Stimulated activated effector memory CD8-positive, alpha-beta T cell treated with anti-CD3 and anti-CD28 coated beads, Interleukin-12 subunit alpha, Interleukin-12 subunit beta, amount 100 ng/mL, for 72 hours (primary cell): Measurements from ENCODE around the gene ABCD3.
A peak's percentile ranks its signal among the peaks of the same experiment; 100 is the strongest.
"Not testable (repeated sequence)": the region's sequence is repeated elsewhere in the genome, so short reads cannot be mapped to it uniquely, and the experiment has no call there.

Experiments used
- ATAC-seq: fragments of 150-1000 bp; cut with Tn5 transposase; 2 replicates; pipeline ENCODE4 v1.10.0; 2021
- DNase-seq, 2 donors: peaks; one replicate each; pipeline ENCODE4 v3.0.0; 2021 to 2022; ENCODE audit warnings: low spot score in 2 of 2
- H3K27ac Mint-ChIP-seq: one replicate; pipeline ENCODE4 v1.8.0; 2022; ENCODE audit warnings: mild to moderate bottlenecking, mixed read lengths
- H3K36me3 Mint-ChIP-seq: one replicate; pipeline ENCODE4 v1.8.0; 2022; ENCODE audit warnings: mild to moderate bottlenecking, mixed read lengths
- H3K4me1 Mint-ChIP-seq: one replicate; pipeline ENCODE4 v1.8.0; 2022; ENCODE audit warnings: mixed read lengths
- H3K4me3 Mint-ChIP-seq: one replicate; pipeline ENCODE4 v1.8.0; 2022; ENCODE audit warnings: mild to moderate bottlenecking, mixed read lengths
- H3K9me3 Mint-ChIP-seq: one replicate; pipeline ENCODE4 v1.8.0; 2022; ENCODE audit warnings: mixed read lengths

The ABCD3 gene

GRCh38 chr1:94398356-94398755 lies 19.8 kb upstream of the ABCD3 start:
- Mint-ChIP-seq H3K4me3 (no peak overlapping the region), H3K4me1 (no peaks in the 10 kb centered on the region), H3K27ac (no peak overlapping the region), H3K36me3 (no peaks in the 10 kb centered on the region), H3K9me3 (no peaks in the 10 kb centered on the region)
- ATAC-seq, result no peak
- DNase-seq, result no peak

- H3K9me3 Mint-ChIP-seq, result no peaks in the 10 kb centered on the region
- no peak overlapping the region for H3K27ac Mint-ChIP-seq
- no peaks in the 10 kb centered on the region for H3K36me3 Mint-ChIP-seq
- no peaks in the 10 kb centered on the region for H3K4me1 Mint-ChIP-seq
- H3K4me3 Mint-ChIP-seq, result no peak overlapping the region
- DNase-seq (no peak), ATAC-seq (no peak)
These were observed 18.7 kb upstream of the ABCD3 start for GRCh38 chr1:94399453-94399852.

- ATAC-seq (no peak), DNase-seq (no peak)
- no peaks in the 10 kb centered on the region for H3K4me1 Mint-ChIP-seq
- H3K36me3 Mint-ChIP-seq, result no peaks in the 10 kb centered on the region
- H3K4me3 Mint-ChIP-seq, result no peak overlapping the region
- H3K27ac Mint-ChIP-seq, result no peak overlapping the region
- no peaks in the 10 kb centered on the region for H3K9me3 Mint-ChIP-seq
These were observed 17.0 kb upstream of the ABCD3 start for GRCh38 chr1:94401206-94401605.

- no peak overlapping the region for H3K4me3 Mint-ChIP-seq
- H3K36me3 Mint-ChIP-seq, result no peaks in the 10 kb centered on the region
- DNase-seq, result no peak
- H3K9me3 Mint-ChIP-seq, result no peaks in the 10 kb centered on the region
- no peak for ATAC-seq
- no peaks in the 10 kb centered on the region for H3K4me1 Mint-ChIP-seq
- H3K27ac Mint-ChIP-seq, result no peak overlapping the region
These were observed 11.7 kb upstream of the ABCD3 start for GRCh38 chr1:94406446-94406845.

GRCh38 chr1:94408104-94408830 lies 9.9 kb upstream of the ABCD3 start:
- no peaks in the 10 kb centered on the region for H3K36me3 Mint-ChIP-seq
- no peak for DNase-seq
- no peak for ATAC-seq
- H3K9me3 Mint-ChIP-seq, result no peaks in the 10 kb centered on the region
- H3K4me3 Mint-ChIP-seq, result no peak overlapping the region
- H3K4me1 Mint-ChIP-seq, result no peaks in the 10 kb centered on the region
- no peak overlapping the region for H3K27ac Mint-ChIP-seq

- H3K4me1 Mint-ChIP-seq, result no peaks in the 10 kb centered on the region
- no peaks in the 10 kb centered on the region for H3K9me3 Mint-ChIP-seq
- ATAC-seq (no peak), DNase-seq (no peak)
- H3K27ac Mint-ChIP-seq, result no peak overlapping the region
- no peak overlapping the region for H3K4me3 Mint-ChIP-seq
- no peaks in the 10 kb centered on the region for H3K36me3 Mint-ChIP-seq
These were observed 7.0 kb upstream of the ABCD3 start for GRCh38 chr1:94411237-94411636.

- H3K9me3 Mint-ChIP-seq, result no peaks in the 10 kb centered on the region
- H3K36me3 Mint-ChIP-seq, result no peaks in the 10 kb centered on the region
- no peaks in the 10 kb centered on the region for H3K4me1 Mint-ChIP-seq
- H3K27ac Mint-ChIP-seq, result no peak overlapping the region
- H3K4me3 Mint-ChIP-seq, result no peak overlapping the region
- no peak for ATAC-seq
- DNase-seq, result no peak
These were observed 4.9 kb upstream of the ABCD3 start for GRCh38 chr1:94413311-94413710.

GRCh38 chr1:94416901-94417727 lies 1.1 kb upstream of the ABCD3 start:
- H3K36me3 Mint-ChIP-seq, result no peaks in the 10 kb centered on the region
- peaks cover 26% of the 10 kb centered on the region for H3K4me1 Mint-ChIP-seq
- H3K27ac Mint-ChIP-seq, result no peak overlapping the region
- DNase-seq (no peak), ATAC-seq (no peak)
- no peak overlapping the region for H3K4me3 Mint-ChIP-seq
- no peaks in the 10 kb centered on the region for H3K9me3 Mint-ChIP-seq

- Mint-ChIP-seq H3K9me3 (no peaks in the 10 kb centered on the region), H3K4me1 (peaks cover 32% of the 10 kb centered on the region), H3K27ac (no peak overlapping the region), H3K4me3 (no peak overlapping the region), H3K36me3 (no peaks in the 10 kb centered on the region)
- DNase-seq (no peak), ATAC-seq (no peak)
These were observed 536 bp upstream of the ABCD3 start for GRCh38 chr1:94417728-94417977.

GRCh38 chr1:94418664-94419655 lies 771 bp downstream of the ABCD3 start:
- H3K27ac Mint-ChIP-seq, result peak overlapping the region; percentile 50

GRCh38 chr1:94422115-94422820 lies 4.1 kb downstream of the ABCD3 start:
- Mint-ChIP-seq H3K4me3 (no peak overlapping the region), H3K27ac (peak overlapping the region; percentile 33), H3K9me3 (no peaks in the 10 kb centered on the region), H3K4me1 (peaks cover 52% of the 10 kb centered on the region), H3K36me3 (no peaks in the 10 kb centered on the region)
- DNase-seq (no peak), ATAC-seq (no peak)

More at GRCh38 chr1:94418664-94419655, 771 bp downstream of the ABCD3 start:
- peaks cover 45% of the 10 kb centered on the region for H3K4me1 Mint-ChIP-seq
- H3K4me3 Mint-ChIP-seq, result no peak overlapping the region
- ATAC-seq, result no peak
- peak; percentile 2 to 52 for DNase-seq
- H3K36me3 Mint-ChIP-seq, result no peaks in the 10 kb centered on the region
- H3K9me3 Mint-ChIP-seq, result no peaks in the 10 kb centered on the region

GRCh38 chr1:94425821-94426484 lies 7.8 kb downstream of the ABCD3 start:
- ATAC-seq, result no peak
- Mint-ChIP-seq H3K27ac (no peak overlapping the region), H3K9me3 (no peaks in the 10 kb centered on the region), H3K36me3 (no peaks in the 10 kb centered on the region), H3K4me3 (no peak overlapping the region), H3K4me1 (peaks cover 59% of the 10 kb centered on the region)
- no peak for DNase-seq

- not testable (repeated sequence) for H3K9me3 Mint-ChIP-seq, H3K4me3 Mint-ChIP-seq, ATAC-seq, DNase-seq, H3K36me3 Mint-ChIP-seq, H3K27ac Mint-ChIP-seq
- H3K4me1 Mint-ChIP-seq, result peaks cover 55% of the 10 kb centered on the region
These were observed 8.3 kb downstream of the ABCD3 start for GRCh38 chr1:94426485-94426870.

- no peaks in the 10 kb centered on the region for H3K9me3 Mint-ChIP-seq
- H3K4me3 Mint-ChIP-seq, result no peak overlapping the region
- ATAC-seq (no peak), DNase-seq (no peak)
- no peaks in the 10 kb centered on the region for H3K36me3 Mint-ChIP-seq
- no peak overlapping the region for H3K27ac Mint-ChIP-seq
- H3K4me1 Mint-ChIP-seq, result peaks cover 35% of the 10 kb centered on the region
These were observed 10.3 kb downstream of the ABCD3 start for GRCh38 chr1:94428441-94428840.
